ENCODE data around the gene TIMP2.

- TF ChIP-seq POLR2A (IDR thresholded peaks at IDR 0.05) = no peak
- TF ChIP-seq, protein P1, sequence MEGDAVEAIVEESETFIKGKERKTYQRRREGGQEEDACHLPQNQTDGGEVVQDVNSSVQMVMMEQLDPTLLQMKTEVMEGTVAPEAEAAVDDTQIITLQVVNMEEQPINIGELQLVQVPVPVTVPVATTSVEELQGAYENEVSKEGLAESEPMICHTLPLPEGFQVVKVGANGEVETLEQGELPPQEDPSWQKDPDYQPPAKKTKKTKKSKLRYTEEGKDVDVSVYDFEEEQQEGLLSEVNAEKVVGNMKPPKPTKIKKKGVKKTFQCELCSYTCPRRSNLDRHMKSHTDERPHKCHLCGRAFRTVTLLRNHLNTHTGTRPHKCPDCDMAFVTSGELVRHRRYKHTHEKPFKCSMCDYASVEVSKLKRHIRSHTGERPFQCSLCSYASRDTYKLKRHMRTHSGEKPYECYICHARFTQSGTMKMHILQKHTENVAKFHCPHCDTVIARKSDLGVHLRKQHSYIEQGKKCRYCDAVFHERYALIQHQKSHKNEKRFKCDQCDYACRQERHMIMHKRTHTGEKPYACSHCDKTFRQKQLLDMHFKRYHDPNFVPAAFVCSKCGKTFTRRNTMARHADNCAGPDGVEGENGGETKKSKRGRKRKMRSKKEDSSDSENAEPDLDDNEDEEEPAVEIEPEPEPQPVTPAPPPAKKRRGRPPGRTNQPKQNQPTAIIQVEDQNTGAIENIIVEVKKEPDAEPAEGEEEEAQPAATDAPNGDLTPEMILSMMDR (IDR thresholded peaks at IDR 0.05) = no peak
Measured at GRCh38 chr17:78815696-78816095, 109.5 kb downstream of the TIMP2 start.

All from heart left ventricle (tissue), 13 donors.